NAMALWA (cell line): ENCODE data around the gene MAGEA6.
"Not testable (repeated sequence)": the region's sequence is repeated elsewhere in the genome, so short reads cannot be mapped to it uniquely, and the experiment has no call there.

Source experiments
- DNase-seq: peaks from one replicate; pipeline ENCODE4 v3.0.0-alpha.2; 2015; ENCODE audit warnings: low spot score

Gene MAGEA6

GRCh38 chrX:152769549-152770289, at the start of gene MAGEA6:
Gene MAGEA6, minus strand, starts transcription at chrX:152769689. Its CDS starts 2,039 bp downstream, at chrX:152767650.
- not testable (repeated sequence) for DNase-seq

- DNase-seq, result no peak
Observed at GRCh38 chrX:152819266-152819665, 49.8 kb upstream of the MAGEA6 start.

- DNase-seq, result no peak
Observed at GRCh38 chrX:152818356-152818755, 48.9 kb upstream of the MAGEA6 start.

- peak; percentile 29 for DNase-seq
Observed at GRCh38 chrX:152817078-152817764, 47.7 kb upstream of the MAGEA6 start.

GRCh38 chrX:152814048-152814447, 44.6 kb upstream of the MAGEA6 start:
- DNase-seq, result no peak

- DNase-seq, result no peak
Observed at GRCh38 chrX:152813206-152813605, 43.7 kb upstream of the MAGEA6 start.

GRCh38 chrX:152810403-152810802, 40.9 kb upstream of the MAGEA6 start:
- no peak for DNase-seq

- no peak for DNase-seq
Observed at GRCh38 chrX:152806035-152806434, 36.5 kb upstream of the MAGEA6 start.

- DNase-seq, result no peak
Observed at GRCh38 chrX:152798945-152799344, 29.5 kb upstream of the MAGEA6 start.

GRCh38 chrX:152787062-152787461, 17.6 kb upstream of the MAGEA6 start:
- DNase-seq, result not testable (repeated sequence)

GRCh38 chrX:152766562-152766961, 2.9 kb downstream of the MAGEA6 start:
- not testable (repeated sequence) for DNase-seq

GRCh38 chrX:152761582-152761981, 7.9 kb downstream of the MAGEA6 start:
- not testable (repeated sequence) for DNase-seq

- DNase-seq, result not testable (repeated sequence)
Observed at GRCh38 chrX:152759544-152759943, 9.9 kb downstream of the MAGEA6 start.

- DNase-seq, result not testable (repeated sequence)
Observed at GRCh38 chrX:152758918-152759317, 10.6 kb downstream of the MAGEA6 start, which contains the start of gene CSAG3. Gene CSAG3, plus strand, starts transcription at chrX:152759218.

GRCh38 chrX:152754871-152755270, 14.6 kb downstream of the MAGEA6 start:
- DNase-seq, result not testable (repeated sequence)

- not testable (repeated sequence) for DNase-seq
Observed at GRCh38 chrX:152753686-152754650, 15.5 kb downstream of the MAGEA6 start, which contains the start of gene MAGEA2. Gene MAGEA2, minus strand, starts transcription at chrX:152753842. Its CDS starts 2,479 bp downstream, at chrX:152751363.

- DNase-seq, result no peak
Observed at GRCh38 chrX:152738560-152738959, 30.9 kb downstream of the MAGEA6 start.

- not testable (repeated sequence) for DNase-seq
Observed at GRCh38 chrX:152736528-152736927, 33.0 kb downstream of the MAGEA6 start.

- DNase-seq, result no peak
Observed at GRCh38 chrX:152735860-152736511, 33.5 kb downstream of the MAGEA6 start.

- no peak for DNase-seq
Observed at GRCh38 chrX:152735101-152735500, 34.4 kb downstream of the MAGEA6 start.

GRCh38 chrX:152734143-152734858, 35.2 kb downstream of the MAGEA6 start:
- DNase-seq, result not testable (repeated sequence)
